ENCODE data around the gene IKBKE.

IKBKE gene

GRCh38 chr1:206469933-206470691 is at the start of gene IKBKE:
Gene IKBKE (plus strand): TSS chr1:206470476. CDS start chr1:206473228, 2,752 bp downstream.
- peak; percentile 58 for DNase-seq (ENCODE audit: low spot score)

- DNase-seq (ENCODE audit: low spot score), result no peak
Observed at GRCh38 chr1:206421616-206422340, 48.5 kb upstream of the IKBKE start.

- DNase-seq (ENCODE audit: low spot score), result no peak
Observed at GRCh38 chr1:206422525-206422924, 47.8 kb upstream of the IKBKE start.

- no peak for DNase-seq (ENCODE audit: low spot score)
Observed at GRCh38 chr1:206427291-206427690, 43.0 kb upstream of the IKBKE start.

GRCh38 chr1:206429421-206429820 is 40.9 kb upstream of the IKBKE start:
- DNase-seq (ENCODE audit: low spot score), result no peak

GRCh38 chr1:206430031-206430983 is 40.0 kb upstream of the IKBKE start:
- DNase-seq (ENCODE audit: low spot score), result no peak

- DNase-seq (ENCODE audit: low spot score), result no peak
Observed at GRCh38 chr1:206435445-206435844, 34.8 kb upstream of the IKBKE start.

- no peak for DNase-seq (ENCODE audit: low spot score)
Observed at GRCh38 chr1:206438554-206438953, 31.7 kb upstream of the IKBKE start.

GRCh38 chr1:206439205-206439604 is 31.1 kb upstream of the IKBKE start:
- DNase-seq (ENCODE audit: low spot score), result no peak

GRCh38 chr1:206441336-206441967 is 28.8 kb upstream of the IKBKE start:
- no peak for DNase-seq (ENCODE audit: low spot score)

- no peak for DNase-seq (ENCODE audit: low spot score)
Observed at GRCh38 chr1:206442101-206442500, 28.2 kb upstream of the IKBKE start.

- DNase-seq (ENCODE audit: low spot score), result no peak
Observed at GRCh38 chr1:206445116-206445515, 25.2 kb upstream of the IKBKE start.

GRCh38 chr1:206445911-206446356 is 24.3 kb upstream of the IKBKE start:
- no peak for DNase-seq (ENCODE audit: low spot score)

GRCh38 chr1:206446688-206447421 is 23.4 kb upstream of the IKBKE start:
- DNase-seq (ENCODE audit: low spot score), result no peak

GRCh38 chr1:206447422-206447765 is 22.9 kb upstream of the IKBKE start:
- DNase-seq (ENCODE audit: low spot score), result no peak

- no peak for DNase-seq (ENCODE audit: low spot score)
Observed at GRCh38 chr1:206447792-206448191, 22.5 kb upstream of the IKBKE start.

- no peak for DNase-seq (ENCODE audit: low spot score)
Observed at GRCh38 chr1:206448471-206448870, 21.8 kb upstream of the IKBKE start.

- no peak for DNase-seq (ENCODE audit: low spot score)
Observed at GRCh38 chr1:206449565-206449964, 20.7 kb upstream of the IKBKE start.

GRCh38 chr1:206450281-206450680 is 20.0 kb upstream of the IKBKE start:
- no peak for DNase-seq (ENCODE audit: low spot score)

GRCh38 chr1:206451134-206451686 is 19.1 kb upstream of the IKBKE start:
- no peak for DNase-seq (ENCODE audit: low spot score)

GRCh38 chr1:206453111-206453510 is 17.2 kb upstream of the IKBKE start:
- DNase-seq (ENCODE audit: low spot score), result no peak

All from CD4-positive, alpha-beta T cell treated with Interleukin-15 for 4 hours (primary cell).